Stimulated activated CD4-positive, alpha-beta T cell treated with anti-CD3 and anti-CD28 coated beads, Interleukin-1b, Interleukin-23, amount 100 ng/mL, for 48 hours (primary cell): ENCODE measurements around the gene AUTS2.

ENCODE experiments used
- DNase-seq: peaks from one replicate; pipeline ENCODE4 v3.0.0-alpha.2; 2020

Gene AUTS2

GRCh38 chr7:70459546-70459945, 861.3 kb downstream of the AUTS2 start:
- no peak for DNase-seq

GRCh38 chr7:70460071-70460470, 861.8 kb downstream of the AUTS2 start:
- no peak for DNase-seq

GRCh38 chr7:70460562-70460961, 862.3 kb downstream of the AUTS2 start:
- no peak for DNase-seq

- no peak for DNase-seq
These were observed 865.2 kb downstream of the AUTS2 start for GRCh38 chr7:70463352-70463938.

GRCh38 chr7:70466725-70467364, 868.6 kb downstream of the AUTS2 start:
- DNase-seq: no peak

GRCh38 chr7:70470746-70471145, 872.5 kb downstream of the AUTS2 start:
- DNase-seq: no peak

GRCh38 chr7:70472601-70473237, 874.4 kb downstream of the AUTS2 start:
- no peak for DNase-seq

- no peak for DNase-seq
These were observed 876.5 kb downstream of the AUTS2 start for GRCh38 chr7:70474639-70475234.

- DNase-seq: no peak
These were observed 879.0 kb downstream of the AUTS2 start for GRCh38 chr7:70477036-70478010.

GRCh38 chr7:70479153-70480021, 881.1 kb downstream of the AUTS2 start:
- no peak for DNase-seq

GRCh38 chr7:70480927-70481569, 882.8 kb downstream of the AUTS2 start:
- DNase-seq: no peak

GRCh38 chr7:70481570-70482123, 883.4 kb downstream of the AUTS2 start:
- no peak for DNase-seq

- no peak for DNase-seq
These were observed 886.0 kb downstream of the AUTS2 start for GRCh38 chr7:70484255-70484654.

- no peak for DNase-seq
These were observed 888.7 kb downstream of the AUTS2 start for GRCh38 chr7:70486977-70487376.

- no peak for DNase-seq
These were observed 889.2 kb downstream of the AUTS2 start for GRCh38 chr7:70487428-70487827.

GRCh38 chr7:70487886-70488285, 889.6 kb downstream of the AUTS2 start:
- no peak for DNase-seq

GRCh38 chr7:70489813-70490212, 891.5 kb downstream of the AUTS2 start:
- no peak for DNase-seq

- DNase-seq: no peak
These were observed 894.4 kb downstream of the AUTS2 start for GRCh38 chr7:70492625-70493024.

GRCh38 chr7:70494225-70495032, 896.2 kb downstream of the AUTS2 start:
- no peak for DNase-seq

- no peak for DNase-seq
These were observed 896.7 kb downstream of the AUTS2 start for GRCh38 chr7:70495033-70495376.
